IMR-90 (cell line): Measurements from ENCODE around the gene NFYC. TPM values are rescaled to one million over a fixed set of nuclear protein-coding genes. Genes with fewer than 3 reads are reported as not detected.

ENCODE experiments used
- ATAC-seq: fragments of 200-7000 bp; cut with Tn5 transposase; 2 replicates; pipeline ENCODE4 v1.9.1; 2020; ENCODE audit warnings: low read depth, mild to moderate bottlenecking, moderate library complexity
- BruUV-seq: library from RNA; stranded (reverse); fragments of 400-500 nt; replicated peaks from 2 replicates; lab custom pipeline; 2021; lab: Mats Ljungman, UMichigan
- CTCF ChIA-PET: fragments of 300-600 bp; formaldehyde crosslinking; extraction: SDS; loops from one replicate; lab custom pipeline; 2021; ENCODE audit warnings: antibody characterized with exemption; lab: Yijun Ruan, JAX
- POLR2A ChIA-PET: fragments of 300-600 bp; sonication (Branson Sonifier 250); formaldehyde crosslinking; loops from one replicate; lab custom pipeline; 2022; ENCODE audit warnings: antibody characterized with exemption; ENCODE audit not compliant: unreplicated experiment; lab: Charles Lee
- DNase-seq: peaks from one replicate; pipeline ENCODE4 v3.0.0; 2013
- H2AFZ ChIP-seq: replicated peaks from 2 replicates; pipeline ENCODE3; 2013; ENCODE audit warnings: low read length, mild to moderate bottlenecking; ENCODE audit not compliant: poor library complexity
- H2AK5ac ChIP-seq: 2 replicates; pipeline ENCODE4 v1.6.1; 2013; ENCODE audit warnings: low read depth, low read length, inconsistent platforms
- H2AK9ac ChIP-seq: replicated peaks from 2 replicates; pipeline ENCODE3; 2013; ENCODE audit warnings: mild to moderate bottlenecking, low read depth, low read length, moderate library complexity; ENCODE audit not compliant: poor library complexity
- H2BK120ac ChIP-seq: 2 replicates; pipeline ENCODE4 v1.6.1; 2013; ENCODE audit warnings: low read depth, low read length, inconsistent platforms
- H2BK15ac ChIP-seq: 3 replicates; pipeline ENCODE4 v1.6.1; 2013; ENCODE audit warnings: low read depth, low read length, inconsistent platforms
- H2BK20ac ChIP-seq: 2 replicates; pipeline ENCODE4 v1.6.1; 2013; ENCODE audit warnings: low read depth, mild to moderate bottlenecking, inconsistent platforms, low read length, moderate library complexity
- H2BK5ac ChIP-seq: 2 replicates; pipeline ENCODE4 v1.6.1; 2013; ENCODE audit warnings: mild to moderate bottlenecking, low read depth, low read length, inconsistent platforms; ENCODE audit not compliant: poor library complexity, severe bottlenecking
- H3K14ac ChIP-seq: replicated peaks from 2 replicates; pipeline ENCODE4 v1.6.1; 2013; ENCODE audit warnings: low read depth, low read length, inconsistent platforms
- H3K18ac ChIP-seq: 2 replicates; pipeline ENCODE4 v1.6.1; 2013; ENCODE audit warnings: low read depth, low read length, control low read depth
- H3K23ac ChIP-seq: 2 replicates; pipeline ENCODE4 v1.6.1; 2013; ENCODE audit warnings: low read depth, low read length, inconsistent platforms
- H3K27ac ChIP-seq: 2 replicates; pipeline ENCODE4 v1.5.1; 2013; ENCODE audit warnings: mild to moderate bottlenecking, control low read depth, low read length; ENCODE audit not compliant: insufficient read depth
- H3K27me3 ChIP-seq: 2 replicates; pipeline ENCODE4 v1.6.1; 2013; ENCODE audit warnings: low read length; ENCODE audit not compliant: control insufficient read depth, insufficient read depth
- H3K36me3 ChIP-seq: 2 replicates; pipeline ENCODE4 v1.6.1; 2013; ENCODE audit warnings: low read length, mixed read lengths; ENCODE audit not compliant: control insufficient read depth, insufficient read depth
- H3K4ac ChIP-seq: 2 replicates; pipeline ENCODE4 v1.6.1; 2013; ENCODE audit warnings: low read depth, low read length, inconsistent platforms
- H3K4me1 ChIP-seq: 2 replicates; pipeline ENCODE4 v1.6.1; 2013; ENCODE audit warnings: low read length, mixed read lengths; ENCODE audit not compliant: control insufficient read depth, insufficient read depth
- H3K4me2 ChIP-seq: 2 replicates; pipeline ENCODE4 v1.6.1; 2013; ENCODE audit warnings: low read depth, mild to moderate bottlenecking, control low read depth, low read length, moderate library complexity
- H3K4me3 ChIP-seq: 2 replicates; pipeline ENCODE4 v1.5.1; 2013; ENCODE audit warnings: low read depth, mild to moderate bottlenecking, control low read depth, low read length, moderate library complexity; ENCODE audit not compliant: insufficient read depth
- H3K56ac ChIP-seq: 2 replicates; pipeline ENCODE4 v1.6.1; 2013; ENCODE audit warnings: low read length, inconsistent platforms; ENCODE audit not compliant: insufficient read depth; ENCODE audit errors: extremely low read depth
- H3K79me1 ChIP-seq, 2 experiments: 2 replicates each; pipeline ENCODE4 v1.6.1; 2013; ENCODE audit warnings: low read length in 2 of 2, inconsistent platforms in 1 of 2, low read depth in 1 of 2
- H3K9ac ChIP-seq: 2 replicates; pipeline ENCODE4 v1.6.1; 2013; ENCODE audit warnings: low read depth, low read length, control low read depth
- H3K9me1 ChIP-seq: 2 replicates; pipeline ENCODE4 v1.6.1; 2013; ENCODE audit warnings: low read length, inconsistent platforms; ENCODE audit not compliant: insufficient read depth
- H3K9me3 ChIP-seq: 2 replicates; pipeline ENCODE4 v1.6.1; 2013; ENCODE audit warnings: low read length; ENCODE audit not compliant: control insufficient read depth, insufficient read depth
- H4K20me1 ChIP-seq: 2 replicates; pipeline ENCODE4 v1.6.1; 2013; ENCODE audit warnings: low read length, inconsistent platforms; ENCODE audit not compliant: insufficient read depth
- H4K5ac ChIP-seq: 2 replicates; pipeline ENCODE4 v1.6.1; 2013; ENCODE audit warnings: mild to moderate bottlenecking, low read depth, low read length, control low read depth
- H4K8ac ChIP-seq, 2 experiments: 2 replicates each; pipeline ENCODE4 v1.6.1; 2013; ENCODE audit warnings: low read depth in 2 of 2, low read length in 2 of 2, control low read depth in 1 of 2, inconsistent platforms in 1 of 2
- H4K91ac ChIP-seq: 2 replicates; pipeline ENCODE4 v1.6.1; 2013; ENCODE audit warnings: low read depth, low read length, inconsistent platforms; ENCODE audit not compliant: insufficient read depth
- MAFK ChIP-seq: IDR thresholded peaks from 2 replicates; pipeline ENCODE4 v1.6.1; 2012; ENCODE audit warnings: low read depth, low read length, improper control_type of control experiment
- MAZ ChIP-seq: IDR thresholded peaks from 2 replicates; pipeline ENCODE4 v1.6.1; 2012; ENCODE audit warnings: low read depth, mild to moderate bottlenecking, low read length, improper control_type of control experiment, moderate library complexity, borderline replicate concordance
- MXI1 ChIP-seq: IDR thresholded peaks from 2 replicates; pipeline ENCODE4 v1.6.1; 2012; ENCODE audit warnings: low read depth, mild to moderate bottlenecking, low read length, moderate library complexity, borderline replicate concordance
- POLR2A ChIP-seq: IDR thresholded peaks from 2 replicates; pipeline ENCODE4 v1.6.1; 2012; ENCODE audit warnings: mild to moderate bottlenecking, low read depth, low read length
- RAD21 ChIP-seq: IDR thresholded peaks from 2 replicates; pipeline ENCODE4 v1.6.1; 2012; ENCODE audit warnings: low read length, improper control_type of control experiment
- RCOR1 ChIP-seq: IDR thresholded peaks from 2 replicates; pipeline ENCODE4 v1.6.1; 2012; ENCODE audit warnings: mild to moderate bottlenecking, low read length, improper control_type of control experiment; ENCODE audit not compliant: insufficient replicate concordance
- WGBS, 2 experiments: methylation state at CpG; one replicate each; pipeline versions ENCODE4 v1.1.5 to v1.1.7; 2013; ENCODE audit warnings: missing lambda C conversion rate in 2 of 2; ENCODE audit not compliant: insufficient read length in 1 of 2; ENCODE audit errors: extremely low coverage in 2 of 2; 5-methylcytosine and 5-hydroxymethylcytosine counted together
- dilution Hi-C: fragments of 300-500 bp; cut with HindIII; formaldehyde crosslinking; loops from one replicate; pipeline ENCODE4 v1.14.3; 2018; ENCODE audit warnings: low sequenced_read_pairs; ENCODE audit not compliant: unreplicated experiment
- in situ Hi-C: fragments of 300-500 bp; cut with MboI; formaldehyde crosslinking; loops from 3 replicates; pipeline ENCODE4 v1.14.3; 2019; ENCODE audit warnings: low sequenced_read_pairs, inconsistent platforms, mixed read lengths
- intact Hi-C: fragments of 100-400 bp; cut with micrococcal nuclease; formaldehyde crosslinking; loops from 2 replicates; pipeline ENCODE4 v1.10.0; 2022
- polyA plus RNA-seq, 3 experiments: library from polyadenylated mRNA; depleted of rRNA; stranded (reverse); fragments of >200 nt; gene quantifications; 2 replicates each; pipeline ENCODE4 v1.2.3, GENCODE V29; 2012; ENCODE audit warnings: low replicate concordance in 1 of 3
- total RNA-seq: library from RNA; depleted of rRNA; stranded (reverse); fragments of >200 nt; gene quantifications from 2 replicates; pipeline ENCODE4 v1.2.3, GENCODE V29; 2012
- TF ChIP-seq, protein P1 (sequence below): fragments of 150-350 bp; IDR thresholded peaks from 2 replicates; pipeline ENCODE4 v1.6.1; 2017; ENCODE audit warnings: mild to moderate bottlenecking, antibody characterized with exemption, low read length, low read depth

NFYC gene
- total and polyA plus RNA-seq, 2 of the 4 experiments (the other 2 are of a cell fraction), result 45.2 to 62.2 TPM

DNA sequence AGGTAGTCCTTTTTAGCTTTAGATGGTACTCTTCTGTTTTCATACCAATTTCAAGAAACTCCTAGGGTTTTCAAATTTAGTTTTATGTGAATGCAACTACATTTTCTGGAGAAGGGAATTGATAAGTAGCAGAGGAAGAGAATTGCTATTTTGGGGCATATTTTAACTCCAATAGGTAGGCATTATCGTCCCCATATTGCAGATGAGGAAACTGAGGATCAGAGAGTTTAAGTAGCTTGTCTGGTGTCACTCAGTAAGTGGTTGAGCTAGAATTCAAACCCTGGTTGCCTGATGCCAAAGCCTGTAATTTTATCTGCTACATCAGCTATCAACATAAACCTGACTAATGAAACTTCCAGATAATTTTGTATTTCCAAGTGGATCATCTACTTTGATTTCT lies 1.9 kb downstream of the NFYC start:
- ChIA-PET CTCF (interaction anchor here (0.5 to 1.1 kb wide), 3 partner anchors 14 to 165 kb away, joined by 3 to 4 read pairs (median 4); no protein-coding TSS in a partner anchor), POLR2A (no interaction called here)
- Histone ChIP-seq H4K91ac (no peak overlapping the region), H3K18ac (no peak overlapping the region), H3K4ac (no peak overlapping the region), H2AK5ac (no peak overlapping the region), H3K14ac (no peak overlapping the region), H2BK5ac (no peak overlapping the region), H4K20me1 (peaks cover 3% of the 10 kb centered on the region; the same call in 1 of the 2 replicates), H4K5ac (no peak overlapping the region), H2BK15ac (no peak overlapping the region), H2AFZ (no peak overlapping the region), H3K23ac (no peak overlapping the region), H3K79me1 (peaks cover 48 to 70% of the 10 kb centered on the region in 2 experiments), H3K36me3 (no peaks in the 10 kb centered on the region), H2BK20ac (no peak overlapping the region), H3K4me1 (no peaks in the 10 kb centered on the region), H3K56ac (no peak overlapping the region), H3K27me3 (no peaks in the 10 kb centered on the region), H3K4me2 (no peak overlapping the region), H3K27ac (no peak overlapping the region), H4K8ac (peak overlapping the region; percentile 11 to 93; a peak in 2 of 4 replicates), H3K9ac (no peak overlapping the region), H3K9me1 (peaks cover 2% of the 10 kb centered on the region; the same call in 1 of the 2 replicates), H2AK9ac (no peak overlapping the region), H2BK120ac (no peak overlapping the region), H3K9me3 (no peaks in the 10 kb centered on the region), H3K4me3 (no peak overlapping the region)
- BruUV-seq, result no TSS peak
- no peak for TF ChIP-seq RCOR1
- TF ChIP-seq POLR2A, result no peak
- no peak for TF ChIP-seq MAFK
- TF ChIP-seq RAD21, result no peak
- TF ChIP-seq, protein P1, sequence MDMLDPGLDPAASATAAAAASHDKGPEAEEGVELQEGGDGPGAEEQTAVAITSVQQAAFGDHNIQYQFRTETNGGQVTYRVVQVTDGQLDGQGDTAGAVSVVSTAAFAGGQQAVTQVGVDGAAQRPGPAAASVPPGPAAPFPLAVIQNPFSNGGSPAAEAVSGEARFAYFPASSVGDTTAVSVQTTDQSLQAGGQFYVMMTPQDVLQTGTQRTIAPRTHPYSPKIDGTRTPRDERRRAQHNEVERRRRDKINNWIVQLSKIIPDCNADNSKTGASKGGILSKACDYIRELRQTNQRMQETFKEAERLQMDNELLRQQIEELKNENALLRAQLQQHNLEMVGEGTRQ, result no peak
- TF ChIP-seq MAZ, result no peak
- no peak for TF ChIP-seq MXI1
- dilution Hi-C loops (no loop called here), in situ Hi-C loops (no loop called here), intact Hi-C loops (no loop called here)
- ATAC-seq (no peak), DNase-seq (no peak)
- no CpG with 5 or more reads among the region's 1 CpG for WGBS, 2 experiments
